Measurements from ENCODE around the gene SYT8.

The SYT8 gene

GRCh38 chr11:1847006-1847735, 12.4 kb downstream of the SYT8 start:
- DNase-seq: no peak

DNA sequence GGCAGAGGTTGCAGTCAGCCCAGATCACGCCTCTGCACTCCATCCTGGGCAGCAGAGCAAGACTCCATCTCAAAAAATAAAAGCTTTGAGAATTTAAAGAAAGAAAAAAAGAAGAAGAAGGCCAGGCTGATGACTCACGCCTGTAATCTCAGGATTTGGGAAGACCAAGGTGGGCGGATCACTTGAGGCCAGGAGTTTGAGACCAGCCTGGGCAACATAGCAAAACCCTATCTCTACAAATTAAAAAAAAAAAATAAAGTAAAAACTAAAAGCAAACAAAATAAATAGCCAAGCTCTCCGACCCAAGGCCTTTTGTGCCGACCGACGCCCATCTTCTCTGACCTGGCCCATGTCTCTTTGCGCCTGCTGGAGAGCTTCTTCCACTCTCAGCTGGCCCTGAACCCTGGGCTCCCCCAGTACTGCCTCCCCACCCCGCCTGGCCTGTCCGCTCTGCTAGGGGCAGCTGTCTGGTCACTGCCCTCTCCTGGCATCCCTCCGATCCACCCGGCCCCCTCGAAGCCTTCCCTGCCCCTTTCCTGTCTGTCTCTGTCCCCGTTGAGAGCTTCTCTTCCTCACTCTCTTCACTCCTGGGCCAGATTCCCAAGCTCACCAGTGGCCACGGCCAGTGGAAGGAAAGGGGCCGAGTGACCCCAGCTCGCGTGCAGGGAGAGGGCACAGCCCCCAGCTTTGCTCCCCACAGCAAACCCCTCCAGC, 13.3 kb downstream of the SYT8 start:
- no peak for DNase-seq

DNA sequence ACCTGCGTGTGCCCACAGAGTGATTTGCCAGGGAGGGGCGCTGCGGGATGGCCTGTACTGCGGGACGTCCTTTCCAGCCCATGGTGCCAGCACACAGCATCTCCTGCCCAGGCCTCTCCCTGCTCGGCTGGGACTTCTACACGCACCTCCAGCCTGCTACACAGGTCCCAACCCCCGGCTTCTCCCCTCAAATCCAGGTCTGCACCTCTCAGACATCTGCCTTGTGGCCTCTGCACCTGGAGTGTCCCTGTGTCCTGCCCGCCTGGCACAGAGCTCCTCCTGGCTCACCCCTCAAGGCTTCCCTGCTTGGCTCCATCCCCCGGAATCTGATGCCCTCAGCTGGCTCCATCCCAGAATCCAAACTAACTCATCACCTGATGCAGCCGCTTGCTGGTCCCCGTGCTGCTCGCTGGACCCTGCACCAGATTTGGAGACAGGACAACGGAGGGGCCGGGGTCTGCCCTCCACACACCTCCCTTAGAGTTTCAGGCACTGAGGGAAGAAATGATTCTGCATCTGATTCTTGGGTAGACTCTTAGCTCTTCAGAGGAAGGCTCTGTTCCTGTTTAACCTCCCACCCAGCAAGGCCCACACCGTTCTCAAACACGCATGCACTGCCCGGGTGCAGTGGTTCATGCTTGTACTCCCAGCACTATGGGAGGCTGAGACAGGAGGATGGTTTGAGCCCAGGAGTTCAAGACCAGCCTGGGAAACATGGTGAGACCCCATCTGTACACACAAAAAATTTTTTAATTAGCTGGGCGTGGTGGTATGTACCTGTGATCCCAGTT, 14.0 kb downstream of the SYT8 start:
- DNase-seq: no peak

DNA sequence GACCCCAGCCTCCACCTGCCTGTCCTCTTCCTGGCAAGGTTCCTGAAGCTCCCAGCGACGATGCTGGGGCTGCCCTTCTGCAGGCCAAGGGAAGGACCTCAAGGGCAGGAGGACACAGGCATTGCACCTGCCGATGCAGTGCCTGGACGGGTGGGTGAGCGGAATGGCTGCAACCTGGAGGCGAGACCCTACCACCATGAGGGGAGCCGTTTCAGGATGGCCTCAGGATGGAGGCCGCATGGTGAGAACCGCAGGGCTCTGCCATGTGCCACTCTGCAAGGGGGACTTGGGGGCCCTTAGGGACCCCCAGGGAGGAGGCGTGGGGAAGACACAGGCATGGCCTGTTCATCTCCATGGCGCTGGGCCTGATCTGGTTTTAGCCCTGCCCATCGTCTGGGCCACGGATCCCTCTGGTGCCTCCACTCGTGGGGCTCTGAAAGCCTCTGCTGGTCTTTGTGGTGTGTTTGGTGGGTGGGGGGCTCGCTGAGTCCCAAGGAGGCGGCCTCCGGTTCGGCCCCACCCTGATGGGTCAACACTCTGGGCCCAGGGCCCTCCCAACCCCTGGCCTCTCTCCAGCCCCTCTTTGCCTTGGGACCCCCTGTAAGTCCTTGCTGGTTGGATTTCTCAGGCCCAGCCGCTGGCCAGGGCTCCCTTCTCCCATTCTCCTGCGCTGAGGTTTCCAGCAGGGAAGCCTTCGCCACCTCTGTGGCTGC, 16.8 kb downstream of the SYT8 start:
- no peak for DNase-seq

- DNase-seq: no peak
These were observed 17.6 kb downstream of the SYT8 start for GRCh38 chr11:1852271-1852876.

DNA sequence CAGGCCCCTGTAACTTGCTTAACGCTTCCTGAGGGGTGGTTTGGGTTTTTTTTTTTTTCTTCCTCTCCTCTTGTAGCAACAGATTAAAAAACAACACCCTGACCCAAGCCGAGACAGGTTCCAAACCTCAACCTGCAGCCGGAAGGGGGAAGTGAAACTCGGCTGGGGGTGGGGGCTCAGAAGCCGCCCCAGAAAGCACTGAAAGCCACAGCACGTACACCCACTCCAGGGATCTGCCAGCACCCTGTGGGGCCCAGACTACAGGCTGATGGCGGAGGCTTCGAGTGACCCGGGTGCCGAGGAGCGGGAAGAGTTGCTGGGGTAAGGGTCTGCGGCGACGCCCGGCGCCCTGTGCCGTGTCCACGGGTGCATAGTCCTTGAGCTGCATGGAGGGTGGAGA, 18.1 kb downstream of the SYT8 start, which contains the start of gene LSP1:
LSP1 (plus strand) TSS at position 208 of the 400 bp plus-strand sequence; CDS start at position 269, 61 bp downstream.
- DNase-seq: peak; percentile 88

- DNase-seq: peak; percentile 32
These were observed 18.8 kb downstream of the SYT8 start for GRCh38 chr11:1853376-1854131.

- no peak for DNase-seq
These were observed 19.6 kb downstream of the SYT8 start for GRCh38 chr11:1854132-1854948.

GRCh38 chr11:1854949-1855885, 20.4 kb downstream of the SYT8 start:
- DNase-seq: peak; percentile 68

DNA sequence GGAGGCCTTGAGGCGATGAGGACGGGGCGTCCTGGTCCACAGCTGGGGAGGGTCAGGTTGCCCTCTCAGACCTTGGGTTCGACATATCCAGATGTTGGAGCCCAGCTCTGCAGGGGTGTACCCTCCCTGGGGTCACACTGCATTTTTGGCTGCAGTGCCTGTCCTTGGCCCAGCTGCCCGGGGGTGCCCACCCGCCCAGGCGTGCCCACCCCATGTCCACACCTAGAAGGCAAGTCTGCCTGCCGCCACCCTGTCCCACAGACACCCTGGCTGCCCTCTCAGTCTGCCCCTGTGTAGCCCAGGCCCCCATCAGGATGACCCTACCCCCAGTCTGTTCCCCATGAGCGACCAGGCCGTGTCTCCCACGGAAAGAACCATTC, 21.1 kb downstream of the SYT8 start:
- no peak for DNase-seq

- no peak for DNase-seq
These were observed 21.7 kb downstream of the SYT8 start for GRCh38 chr11:1856306-1857005.

- no peak for DNase-seq
These were observed 22.3 kb downstream of the SYT8 start for GRCh38 chr11:1857064-1857463.

DNA sequence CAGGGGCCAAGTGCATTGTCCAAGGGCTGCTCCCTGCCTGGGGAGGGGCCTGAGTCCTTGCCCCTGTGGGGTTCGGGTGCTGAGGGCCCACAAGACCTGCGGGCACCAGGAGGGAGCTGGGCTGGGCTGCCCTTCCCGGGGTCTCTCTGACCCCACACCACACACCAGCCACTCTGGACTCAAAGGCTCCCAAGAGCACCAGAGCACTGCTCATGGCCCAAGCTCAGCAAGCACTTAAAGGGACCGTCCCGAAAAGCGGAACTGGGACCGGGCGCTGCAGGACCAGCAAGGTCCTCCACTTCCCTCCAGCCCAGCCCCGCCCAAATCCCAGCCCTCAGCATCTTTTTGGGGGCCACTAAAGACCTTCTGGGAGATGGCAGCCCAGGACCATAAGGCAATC, 23.4 kb downstream of the SYT8 start:
- no peak for DNase-seq

- DNase-seq: no peak
These were observed 23.8 kb downstream of the SYT8 start for GRCh38 chr11:1858576-1858975.

DNA sequence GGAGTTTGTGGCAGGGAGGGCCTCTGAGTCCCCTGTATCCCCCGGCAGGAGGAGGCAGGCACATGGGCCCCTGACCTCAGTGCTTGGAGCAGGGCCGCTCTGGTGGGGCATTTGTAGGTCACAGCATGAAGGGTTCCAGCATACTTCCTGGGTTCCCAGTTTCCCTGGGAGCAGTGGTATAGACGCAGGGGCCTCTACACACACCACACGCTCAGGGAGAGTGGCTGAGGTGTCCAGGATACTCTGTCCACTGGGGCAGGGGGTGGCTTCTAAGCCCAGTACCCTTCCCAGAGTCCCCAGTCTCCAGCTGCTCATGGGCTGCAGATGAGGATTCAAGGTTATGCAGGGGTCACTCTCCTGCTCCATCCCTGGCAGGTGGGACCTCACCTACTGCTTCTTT, 24.2 kb downstream of the SYT8 start:
- no peak for DNase-seq

DNA sequence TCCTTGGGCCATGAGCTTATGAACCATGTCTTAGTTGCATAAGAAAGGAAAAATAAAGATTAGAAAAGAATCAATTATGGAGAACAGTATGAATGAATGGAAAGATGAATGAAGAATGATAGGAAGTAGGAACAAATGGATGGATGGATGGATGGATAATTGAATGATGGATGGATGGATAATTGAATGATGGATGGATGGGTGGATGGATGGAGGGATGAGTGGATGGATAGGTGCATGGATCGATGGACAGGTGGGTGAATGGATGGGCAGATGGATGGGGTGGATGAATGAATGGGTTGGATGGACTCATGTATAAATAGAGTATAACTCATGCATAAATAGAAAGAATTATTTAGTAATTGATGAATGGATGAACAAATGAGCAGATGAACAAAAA, 25.3 kb downstream of the SYT8 start:
- DNase-seq: no peak

GRCh38 chr11:1861435-1862411, 26.9 kb downstream of the SYT8 start:
- DNase-seq: no peak
